ENCODE results near the gene OGFRL1.

DNA sequence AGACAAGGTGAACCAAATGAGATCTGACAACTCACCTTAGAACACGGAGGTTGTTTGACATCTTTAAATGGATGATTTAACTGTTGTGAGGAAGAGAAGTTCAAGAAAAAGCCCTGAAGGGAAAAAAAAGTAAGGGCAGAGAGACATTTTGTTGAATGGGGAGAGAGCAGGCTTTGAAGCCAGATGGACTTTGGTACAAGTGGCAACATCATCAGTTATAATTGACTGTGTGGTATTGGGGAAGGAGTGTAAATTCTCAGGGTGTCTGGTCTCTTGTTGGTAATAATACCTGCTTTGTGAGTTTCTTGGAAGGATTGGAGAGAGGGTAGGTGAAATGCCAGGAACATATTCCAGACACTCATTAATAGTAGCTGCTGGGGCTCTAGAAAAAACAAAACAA, 21.6 kb downstream of the OGFRL1 start:
- no peak for TF ChIP-seq SNAI1 (CRISPR knock-in tag; IDR thresholded peaks at IDR 0.05; ENCODE audit: borderline replicate concordance)
- TF ChIP-seq, protein P1, sequence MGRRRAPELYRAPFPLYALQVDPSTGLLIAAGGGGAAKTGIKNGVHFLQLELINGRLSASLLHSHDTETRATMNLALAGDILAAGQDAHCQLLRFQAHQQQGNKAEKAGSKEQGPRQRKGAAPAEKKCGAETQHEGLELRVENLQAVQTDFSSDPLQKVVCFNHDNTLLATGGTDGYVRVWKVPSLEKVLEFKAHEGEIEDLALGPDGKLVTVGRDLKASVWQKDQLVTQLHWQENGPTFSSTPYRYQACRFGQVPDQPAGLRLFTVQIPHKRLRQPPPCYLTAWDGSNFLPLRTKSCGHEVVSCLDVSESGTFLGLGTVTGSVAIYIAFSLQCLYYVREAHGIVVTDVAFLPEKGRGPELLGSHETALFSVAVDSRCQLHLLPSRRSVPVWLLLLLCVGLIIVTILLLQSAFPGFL (CRISPR knock-in tag; IDR thresholded peaks at IDR 0.05), result no peak
- no peak for TF ChIP-seq FLYWCH1 (CRISPR knock-in tag; IDR thresholded peaks at IDR 0.05)
- TF ChIP-seq, protein P2, sequence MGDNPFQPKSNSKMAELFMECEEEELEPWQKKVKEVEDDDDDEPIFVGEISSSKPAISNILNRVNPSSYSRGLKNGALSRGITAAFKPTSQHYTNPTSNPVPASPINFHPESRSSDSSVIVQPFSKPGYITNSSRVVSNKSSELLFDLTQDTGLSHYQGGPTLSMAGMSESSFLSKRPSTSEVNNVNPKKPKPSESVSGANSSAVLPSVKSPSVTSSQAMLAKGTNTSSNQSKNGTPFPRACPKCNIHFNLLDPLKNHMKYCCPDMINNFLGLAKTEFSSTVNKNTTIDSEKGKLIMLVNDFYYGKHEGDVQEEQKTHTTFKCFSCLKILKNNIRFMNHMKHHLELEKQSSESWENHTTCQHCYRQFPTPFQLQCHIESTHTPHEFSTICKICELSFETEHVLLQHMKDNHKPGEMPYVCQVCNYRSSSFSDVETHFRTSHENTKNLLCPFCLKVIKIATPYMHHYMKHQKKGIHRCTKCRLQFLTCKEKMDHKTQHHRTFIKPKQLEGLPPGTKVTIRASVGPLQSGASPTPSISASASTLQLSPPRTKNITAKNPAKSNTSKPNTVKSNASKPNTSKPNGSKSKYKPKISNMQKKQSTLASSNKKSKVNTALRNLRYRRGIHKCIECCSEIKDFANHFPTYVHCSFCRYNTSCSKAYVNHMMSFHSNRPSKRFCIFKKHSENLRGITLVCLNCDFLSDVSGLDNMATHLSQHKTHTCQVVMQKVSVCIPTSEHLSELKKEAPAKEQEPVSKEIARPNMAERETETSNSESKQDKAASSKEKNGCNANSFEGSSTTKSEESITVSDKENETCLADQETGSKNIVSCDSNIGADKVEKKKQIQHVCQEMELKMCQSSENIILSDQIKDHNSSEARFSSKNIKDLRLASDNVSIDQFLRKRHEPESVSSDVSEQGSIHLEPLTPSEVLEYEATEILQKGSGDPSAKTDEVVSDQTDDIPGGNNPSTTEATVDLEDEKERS (CRISPR knock-in tag; IDR thresholded peaks at IDR 0.05), result no peak
- no peak for TF ChIP-seq POLR2A (IDR thresholded peaks at IDR 0.05; ENCODE audit: insufficient read depth in 1 of 2, low read depth in 2 of 2, low read length in 2 of 2)
- TF ChIP-seq, protein P3, sequence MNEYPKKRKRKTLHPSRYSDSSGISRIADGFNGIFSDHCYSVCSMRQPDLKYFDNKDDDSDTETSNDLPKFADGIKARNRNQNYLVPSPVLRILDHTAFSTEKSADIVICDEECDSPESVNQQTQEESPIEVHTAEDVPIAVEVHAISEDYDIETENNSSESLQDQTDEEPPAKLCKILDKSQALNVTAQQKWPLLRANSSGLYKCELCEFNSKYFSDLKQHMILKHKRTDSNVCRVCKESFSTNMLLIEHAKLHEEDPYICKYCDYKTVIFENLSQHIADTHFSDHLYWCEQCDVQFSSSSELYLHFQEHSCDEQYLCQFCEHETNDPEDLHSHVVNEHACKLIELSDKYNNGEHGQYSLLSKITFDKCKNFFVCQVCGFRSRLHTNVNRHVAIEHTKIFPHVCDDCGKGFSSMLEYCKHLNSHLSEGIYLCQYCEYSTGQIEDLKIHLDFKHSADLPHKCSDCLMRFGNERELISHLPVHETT (CRISPR knock-in tag; conservative IDR thresholded peaks at IDR 0.05), result no peak
- TF ChIP-seq ZNF777 (CRISPR knock-in tag; IDR thresholded peaks at IDR 0.05), result no peak

Measured in HepG2 (cell line).